Gastroesophageal sphincter (tissue), 3 donors: ENCODE measurements around the gene GUCA1A.

ENCODE experiments used
- EP300 ChIP-seq: sonication (generic); formaldehyde crosslinking; IDR thresholded peaks from one replicate; pipeline ENCODE4 v1.6.1; 2017; ENCODE audit warnings: antibody characterized with exemption, mild to moderate bottlenecking
- POLR2A ChIP-seq, 2 donors: fragments of 450-650 bp; IDR thresholded peaks; one replicate each; pipeline ENCODE4 v1.6.1; 2017; ENCODE audit warnings: antibody characterized with exemption in 2 of 2, mild to moderate bottlenecking in 2 of 2, moderate library complexity in 1 of 2
- POLR2AphosphoS5 ChIP-seq: sonication (generic); formaldehyde crosslinking; IDR thresholded peaks from one replicate; pipeline ENCODE4 v1.6.1; 2017; ENCODE audit warnings: antibody characterized with exemption
- TF ChIP-seq, protein P1 (sequence below), 4 experiments: fragments of 200-600 bp in 2 of 4; fragments of 450-650 bp in 2 of 4; sonication (generic) in 1 of 4; IDR thresholded peaks; one replicate each; pipeline ENCODE4 v1.5.1; 2017 to 2019; ENCODE audit warnings: antibody characterized with exemption in 4 of 4, mild to moderate bottlenecking in 2 of 4, moderate library complexity in 2 of 4

DNA sequence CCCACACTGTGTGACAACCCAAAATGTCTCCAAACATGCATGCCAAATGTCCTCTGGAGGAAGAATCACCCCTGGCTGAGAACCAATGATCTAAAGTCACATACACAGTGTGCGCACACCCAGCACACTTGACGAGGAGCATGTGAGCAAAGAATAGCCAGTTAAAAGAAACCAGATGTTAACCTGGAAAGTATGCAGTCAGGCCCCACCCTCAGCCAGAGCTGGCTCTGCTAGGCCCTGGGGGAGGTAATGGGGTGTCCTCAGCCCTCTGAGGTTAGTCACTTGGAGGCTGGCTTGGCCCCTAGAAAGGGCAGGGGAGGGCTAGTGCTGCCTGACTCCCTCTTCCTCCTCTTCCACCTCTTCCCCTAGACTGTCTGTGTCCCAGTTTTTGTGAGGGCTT, 15.2 kb upstream of the GUCA1A start:
- TF ChIP-seq, protein P1, sequence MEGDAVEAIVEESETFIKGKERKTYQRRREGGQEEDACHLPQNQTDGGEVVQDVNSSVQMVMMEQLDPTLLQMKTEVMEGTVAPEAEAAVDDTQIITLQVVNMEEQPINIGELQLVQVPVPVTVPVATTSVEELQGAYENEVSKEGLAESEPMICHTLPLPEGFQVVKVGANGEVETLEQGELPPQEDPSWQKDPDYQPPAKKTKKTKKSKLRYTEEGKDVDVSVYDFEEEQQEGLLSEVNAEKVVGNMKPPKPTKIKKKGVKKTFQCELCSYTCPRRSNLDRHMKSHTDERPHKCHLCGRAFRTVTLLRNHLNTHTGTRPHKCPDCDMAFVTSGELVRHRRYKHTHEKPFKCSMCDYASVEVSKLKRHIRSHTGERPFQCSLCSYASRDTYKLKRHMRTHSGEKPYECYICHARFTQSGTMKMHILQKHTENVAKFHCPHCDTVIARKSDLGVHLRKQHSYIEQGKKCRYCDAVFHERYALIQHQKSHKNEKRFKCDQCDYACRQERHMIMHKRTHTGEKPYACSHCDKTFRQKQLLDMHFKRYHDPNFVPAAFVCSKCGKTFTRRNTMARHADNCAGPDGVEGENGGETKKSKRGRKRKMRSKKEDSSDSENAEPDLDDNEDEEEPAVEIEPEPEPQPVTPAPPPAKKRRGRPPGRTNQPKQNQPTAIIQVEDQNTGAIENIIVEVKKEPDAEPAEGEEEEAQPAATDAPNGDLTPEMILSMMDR (IDR thresholded peaks at IDR 0.05), result no peak
- no peak for TF ChIP-seq POLR2AphosphoS5
- no peak for TF ChIP-seq POLR2A (IDR thresholded peaks at IDR 0.05)
- no peak for TF ChIP-seq EP300
